GM23338 (cell line): Measurements from ENCODE around the gene B3GAT3. TPM values are rescaled to one million over a fixed set of nuclear protein-coding genes. Genes with fewer than 3 reads are reported as not detected.
A peak's percentile ranks its signal among the peaks of the same experiment; 100 is the strongest.

Experiments
- ATAC-seq: fragments of 200-7000 bp; cut with Tn5 transposase; 3 replicates; pipeline ENCODE4 v1.9.1; 2020
- DNase-seq: peaks from one replicate; pipeline ENCODE4 v3.0.0-alpha.2; 2015; ENCODE audit warnings: low spot score
- H2AFZ ChIP-seq: fragments of 200-600 bp; sonication (generic); 2 replicates; pipeline ENCODE4 v1.8.0; 2016; ENCODE audit warnings: antibody characterized with exemption, mild to moderate bottlenecking, moderate library complexity
- H3F3A ChIP-seq: fragments of 200-600 bp; sonication (generic); replicated peaks from 2 replicates; pipeline ENCODE4 v1.8.0; 2017; ENCODE audit warnings: antibody characterized with exemption, mixed run types, low read depth
- H3K27ac ChIP-seq: fragments of 200-600 bp; sonication (generic); 2 replicates; pipeline ENCODE4 v1.6.1; 2016; ENCODE audit warnings: low read depth
- H3K27me3 ChIP-seq: fragments of 200-600 bp; sonication (generic); 2 replicates; pipeline ENCODE4 v1.8.0; 2016; ENCODE audit warnings: mild to moderate bottlenecking, mixed run types, moderate library complexity; ENCODE audit not compliant: insufficient read depth
- H3K36me3 ChIP-seq: fragments of 200-600 bp; sonication (generic); 2 replicates; pipeline ENCODE4 v1.8.0; 2016; ENCODE audit warnings: mild to moderate bottlenecking; ENCODE audit not compliant: insufficient read depth
- H3K4me1 ChIP-seq: fragments of 200-600 bp; sonication (generic); 2 replicates; pipeline ENCODE4 v1.8.0; 2016; ENCODE audit warnings: mild to moderate bottlenecking, moderate library complexity; ENCODE audit not compliant: insufficient read depth
- H3K4me2 ChIP-seq: fragments of 200-600 bp; sonication (generic); 2 replicates; pipeline ENCODE4 v1.7.1; 2017; ENCODE audit warnings: mixed run types
- H3K4me3 ChIP-seq: fragments of 200-600 bp; sonication (generic); 2 replicates; pipeline ENCODE4 v1.6.1; 2016; ENCODE audit warnings: mixed run types
- H3K79me2 ChIP-seq: fragments of 200-600 bp; sonication (generic); replicated peaks from 2 replicates; pipeline ENCODE4 v1.8.0; 2017; ENCODE audit warnings: mild to moderate bottlenecking; ENCODE audit not compliant: insufficient read depth
- H3K9me2 ChIP-seq: fragments of 200-600 bp; sonication (generic); 2 replicates; pipeline ENCODE4 v1.8.0; 2017; ENCODE audit not compliant: insufficient read depth
- H4K20me1 ChIP-seq: fragments of 200-600 bp; sonication (generic); replicated peaks from 2 replicates; pipeline ENCODE4 v1.8.0; 2017; ENCODE audit warnings: mild to moderate bottlenecking; ENCODE audit not compliant: insufficient read depth
- H3K27ac Mint-ChIP-seq: 2 replicates; pipeline ENCODE4 v1.8.0; 2020; ENCODE audit warnings: inconsistent platforms, mild to moderate bottlenecking, moderate library complexity, mixed read lengths
- H3K27me3 Mint-ChIP-seq: 3 replicates; pipeline ENCODE4 v1.8.0; 2022; ENCODE audit warnings: low read depth, mild to moderate bottlenecking, moderate library complexity, mixed read lengths, inconsistent platforms; ENCODE audit not compliant: insufficient read depth, poor library complexity
- H3K36me3 Mint-ChIP-seq: 3 replicates; pipeline ENCODE4 v1.8.0; 2021; ENCODE audit warnings: low read depth, mild to moderate bottlenecking, inconsistent platforms, moderate library complexity, mixed read lengths
- H3K4me1 Mint-ChIP-seq: 3 replicates; pipeline ENCODE4 v1.8.0; 2020; ENCODE audit warnings: mild to moderate bottlenecking, inconsistent platforms, mixed read lengths
- H3K4me3 Mint-ChIP-seq: 3 replicates; pipeline ENCODE4 v1.8.0; 2021; ENCODE audit warnings: moderate library complexity, mild to moderate bottlenecking, inconsistent platforms, mixed read lengths
- H3K9me3 Mint-ChIP-seq: 3 replicates; pipeline ENCODE4 v1.8.0; 2020; ENCODE audit warnings: moderate library complexity, mild to moderate bottlenecking, inconsistent platforms, mixed read lengths
- CREB1 ChIP-seq: fragments of 250-450 bp; sonication (Bioruptor Pico); IDR thresholded peaks from 2 replicates; pipeline ENCODE4 v1.5.0; 2020; ENCODE audit warnings: low read depth, mild to moderate bottlenecking, moderate library complexity
- CTCF ChIP-seq, 2 experiments: fragments of 200-600 bp in 1 of 2; sonication (generic) in 1 of 2; conservative IDR thresholded peaks; 2 replicates each; pipeline versions ENCODE4 v1.5.1 to v1.6.1; 2016 to 2017; ENCODE audit warnings: antibody characterized with exemption in 2 of 2, low read depth in 2 of 2, mild to moderate bottlenecking in 2 of 2, moderate library complexity in 1 of 2
- EZH2 ChIP-seq: fragments of 200-600 bp; sonication (generic); IDR thresholded peaks from one replicate; pipeline ENCODE4 v1.8.0; 2017; ENCODE audit warnings: antibody characterized with exemption, mild to moderate bottlenecking, low read depth; ENCODE audit not compliant: unreplicated experiment
- NANOG ChIP-seq: IDR thresholded peaks from 2 replicates; pipeline ENCODE4 v1.6.1; 2016; ENCODE audit warnings: antibody characterized with exemption, borderline replicate concordance
- POLR2AphosphoS5 ChIP-seq: IDR thresholded peaks from 2 replicates; pipeline ENCODE4 v1.6.1; 2016; ENCODE audit warnings: antibody characterized with exemption, low read depth
- polyA plus RNA-seq: library from polyadenylated mRNA; unstranded; fragments of >200 nt; fragmentation: Nextera tagmentation; extraction: Ambion mirVana; gene quantifications from 2 replicates; pipeline ENCODE4 v1.2.1, GENCODE V29; 2016
- total RNA-seq: library from RNA; depleted of rRNA; stranded (reverse); fragments of >200 nt; shearing (Covaris generic); gene quantifications from 2 replicates; pipeline ENCODE4 v1.2.3, GENCODE V29; 2014
- TF ChIP-seq, protein P1 (sequence below): fragments of 250-450 bp; sonication (Bioruptor Pico); IDR thresholded peaks from 2 replicates; pipeline ENCODE4 v1.5.0; 2020; ENCODE audit warnings: mild to moderate bottlenecking, moderate library complexity
- TF ChIP-seq, protein P2 (sequence below): IDR thresholded peaks from one replicate; pipeline ENCODE4 v1.6.1; 2018; ENCODE audit warnings: antibody characterized with exemption; ENCODE audit not compliant: unreplicated experiment

The B3GAT3 gene
- total and polyA plus RNA-seq, 2 experiments from 2014 or later = 16.4 to 18.4 TPM

GRCh38 chr11:62602141-62603071 is 19.4 kb downstream of the B3GAT3 start:
- no peaks in the 10 kb centered on the region for H3K9me2 ChIP-seq
- peaks cover 28% of the 10 kb centered on the region for H3F3A ChIP-seq
- Mint-ChIP-seq H3K36me3 (peaks cover 42% of the 10 kb centered on the region), H3K9me3 (no peaks in the 10 kb centered on the region; the same call in 2 of the 3 replicates), H3K4me1 (peaks cover 59% of the 10 kb centered on the region), H3K4me3 (peak overlapping the region; percentile 91), H3K27me3 (peaks cover 32% of the 10 kb centered on the region), H3K27ac (peak overlapping the region; percentile 97)
- H2AFZ ChIP-seq = peak overlapping the region; percentile 98
- peaks cover 23% of the 10 kb centered on the region for H3K79me2 ChIP-seq
- H3K27me3 ChIP-seq = peaks cover 43% of the 10 kb centered on the region
- H3K36me3 ChIP-seq = peaks cover 7% of the 10 kb centered on the region; the same call in 1 of the 2 replicates
- peak overlapping the region; percentile 95 for H3K27ac ChIP-seq
- peaks cover 10% of the 10 kb centered on the region for H4K20me1 ChIP-seq
- peaks cover 20% of the 10 kb centered on the region; the same call in 1 of the 2 replicates for H3K4me1 ChIP-seq
- ATAC-seq = peak; percentile 14
- H3K4me2 ChIP-seq = peak overlapping the region; percentile 99
- peak; percentile 73 for DNase-seq
- TF ChIP-seq, protein P1, sequence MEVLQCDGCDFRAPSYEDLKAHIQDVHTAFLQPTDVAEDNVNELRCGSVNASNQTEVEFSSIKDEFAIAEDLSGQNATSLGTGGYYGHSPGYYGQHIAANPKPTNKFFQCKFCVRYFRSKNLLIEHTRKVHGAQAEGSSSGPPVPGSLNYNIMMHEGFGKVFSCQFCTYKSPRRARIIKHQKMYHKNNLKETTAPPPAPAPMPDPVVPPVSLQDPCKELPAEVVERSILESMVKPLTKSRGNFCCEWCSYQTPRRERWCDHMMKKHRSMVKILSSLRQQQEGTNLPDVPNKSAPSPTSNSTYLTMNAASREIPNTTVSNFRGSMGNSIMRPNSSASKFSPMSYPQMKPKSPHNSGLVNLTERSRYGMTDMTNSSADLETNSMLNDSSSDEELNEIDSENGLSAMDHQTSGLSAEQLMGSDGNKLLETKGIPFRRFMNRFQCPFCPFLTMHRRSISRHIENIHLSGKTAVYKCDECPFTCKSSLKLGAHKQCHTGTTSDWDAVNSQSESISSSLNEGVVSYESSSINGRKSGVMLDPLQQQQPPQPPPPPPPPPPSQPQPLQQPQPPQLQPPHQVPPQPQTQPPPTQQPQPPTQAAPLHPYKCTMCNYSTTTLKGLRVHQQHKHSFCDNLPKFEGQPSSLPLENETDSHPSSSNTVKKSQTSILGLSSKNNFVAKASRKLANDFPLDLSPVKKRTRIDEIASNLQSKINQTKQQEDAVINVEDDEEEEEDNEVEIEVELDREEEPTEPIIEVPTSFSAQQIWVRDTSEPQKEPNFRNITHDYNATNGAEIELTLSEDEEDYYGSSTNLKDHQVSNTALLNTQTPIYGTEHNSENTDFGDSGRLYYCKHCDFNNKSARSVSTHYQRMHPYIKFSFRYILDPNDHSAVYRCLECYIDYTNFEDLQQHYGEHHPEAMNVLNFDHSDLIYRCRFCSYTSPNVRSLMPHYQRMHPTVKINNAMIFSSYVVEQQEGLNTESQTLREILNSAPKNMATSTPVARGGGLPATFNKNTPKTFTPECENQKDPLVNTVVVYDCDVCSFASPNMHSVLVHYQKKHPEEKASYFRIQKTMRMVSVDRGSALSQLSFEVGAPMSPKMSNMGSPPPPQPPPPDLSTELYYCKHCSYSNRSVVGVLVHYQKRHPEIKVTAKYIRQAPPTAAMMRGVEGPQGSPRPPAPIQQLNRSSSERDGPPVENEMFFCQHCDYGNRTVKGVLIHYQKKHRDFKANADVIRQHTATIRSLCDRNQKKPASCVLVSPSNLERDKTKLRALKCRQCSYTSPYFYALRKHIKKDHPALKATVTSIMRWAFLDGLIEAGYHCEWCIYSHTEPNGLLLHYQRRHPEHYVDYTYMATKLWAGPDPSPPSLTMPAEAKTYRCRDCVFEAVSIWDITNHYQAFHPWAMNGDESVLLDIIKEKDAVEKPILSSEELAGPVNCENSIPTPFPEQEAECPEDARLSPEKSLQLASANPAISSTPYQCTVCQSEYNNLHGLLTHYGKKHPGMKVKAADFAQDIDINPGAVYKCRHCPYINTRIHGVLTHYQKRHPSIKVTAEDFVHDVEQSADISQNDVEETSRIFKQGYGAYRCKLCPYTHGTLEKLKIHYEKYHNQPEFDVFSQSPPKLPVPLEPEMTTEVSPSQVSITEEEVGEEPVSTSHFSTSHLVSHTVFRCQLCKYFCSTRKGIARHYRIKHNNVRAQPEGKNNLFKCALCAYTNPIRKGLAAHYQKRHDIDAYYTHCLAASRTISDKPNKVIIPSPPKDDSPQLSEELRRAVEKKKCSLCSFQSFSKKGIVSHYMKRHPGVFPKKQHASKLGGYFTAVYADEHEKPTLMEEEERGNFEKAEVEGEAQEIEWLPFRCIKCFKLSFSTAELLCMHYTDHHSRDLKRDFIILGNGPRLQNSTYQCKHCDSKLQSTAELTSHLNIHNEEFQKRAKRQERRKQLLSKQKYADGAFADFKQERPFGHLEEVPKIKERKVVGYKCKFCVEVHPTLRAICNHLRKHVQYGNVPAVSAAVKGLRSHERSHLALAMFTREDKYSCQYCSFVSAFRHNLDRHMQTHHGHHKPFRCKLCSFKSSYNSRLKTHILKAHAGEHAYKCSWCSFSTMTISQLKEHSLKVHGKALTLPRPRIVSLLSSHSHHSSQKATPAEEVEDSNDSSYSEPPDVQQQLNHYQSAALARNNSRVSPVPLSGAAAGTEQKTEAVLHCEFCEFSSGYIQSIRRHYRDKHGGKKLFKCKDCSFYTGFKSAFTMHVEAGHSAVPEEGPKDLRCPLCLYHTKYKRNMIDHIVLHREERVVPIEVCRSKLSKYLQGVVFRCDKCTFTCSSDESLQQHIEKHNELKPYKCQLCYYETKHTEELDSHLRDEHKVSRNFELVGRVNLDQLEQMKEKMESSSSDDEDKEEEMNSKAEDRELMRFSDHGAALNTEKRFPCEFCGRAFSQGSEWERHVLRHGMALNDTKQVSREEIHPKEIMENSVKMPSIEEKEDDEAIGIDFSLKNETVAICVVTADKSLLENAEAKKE = no peak
- TF ChIP-seq EZH2 (peak; percentile 41), CTCF (conservative IDR thresholded peaks at IDR 0.05; ENCODE audit: low read depth in 2 of 2) (peak in 1 of 2 experiments; percentile 15; a peak in 1 of 4 replicates), POLR2AphosphoS5 (peak; percentile 29; the same call in 1 of the 2 replicates), NANOG (no peak), CREB1 (CRISPR knock-in tag) (no peak)
- TF ChIP-seq, protein P2, sequence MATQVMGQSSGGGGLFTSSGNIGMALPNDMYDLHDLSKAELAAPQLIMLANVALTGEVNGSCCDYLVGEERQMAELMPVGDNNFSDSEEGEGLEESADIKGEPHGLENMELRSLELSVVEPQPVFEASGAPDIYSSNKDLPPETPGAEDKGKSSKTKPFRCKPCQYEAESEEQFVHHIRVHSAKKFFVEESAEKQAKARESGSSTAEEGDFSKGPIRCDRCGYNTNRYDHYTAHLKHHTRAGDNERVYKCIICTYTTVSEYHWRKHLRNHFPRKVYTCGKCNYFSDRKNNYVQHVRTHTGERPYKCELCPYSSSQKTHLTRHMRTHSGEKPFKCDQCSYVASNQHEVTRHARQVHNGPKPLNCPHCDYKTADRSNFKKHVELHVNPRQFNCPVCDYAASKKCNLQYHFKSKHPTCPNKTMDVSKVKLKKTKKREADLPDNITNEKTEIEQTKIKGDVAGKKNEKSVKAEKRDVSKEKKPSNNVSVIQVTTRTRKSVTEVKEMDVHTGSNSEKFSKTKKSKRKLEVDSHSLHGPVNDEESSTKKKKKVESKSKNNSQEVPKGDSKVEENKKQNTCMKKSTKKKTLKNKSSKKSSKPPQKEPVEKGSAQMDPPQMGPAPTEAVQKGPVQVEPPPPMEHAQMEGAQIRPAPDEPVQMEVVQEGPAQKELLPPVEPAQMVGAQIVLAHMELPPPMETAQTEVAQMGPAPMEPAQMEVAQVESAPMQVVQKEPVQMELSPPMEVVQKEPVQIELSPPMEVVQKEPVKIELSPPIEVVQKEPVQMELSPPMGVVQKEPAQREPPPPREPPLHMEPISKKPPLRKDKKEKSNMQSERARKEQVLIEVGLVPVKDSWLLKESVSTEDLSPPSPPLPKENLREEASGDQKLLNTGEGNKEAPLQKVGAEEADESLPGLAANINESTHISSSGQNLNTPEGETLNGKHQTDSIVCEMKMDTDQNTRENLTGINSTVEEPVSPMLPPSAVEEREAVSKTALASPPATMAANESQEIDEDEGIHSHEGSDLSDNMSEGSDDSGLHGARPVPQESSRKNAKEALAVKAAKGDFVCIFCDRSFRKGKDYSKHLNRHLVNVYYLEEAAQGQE = no peak
- H3K4me3 ChIP-seq = peak overlapping the region; percentile 96
